NK-92 (cell line): ENCODE data around the gene KDM3A.

ENCODE experiments used
- DNase-seq: peaks from one replicate; lab custom pipeline; 2025; ENCODE audit not compliant: unreplicated experiment; lab: John Stamatoyannopoulos, UW

Gene KDM3A

DNA sequence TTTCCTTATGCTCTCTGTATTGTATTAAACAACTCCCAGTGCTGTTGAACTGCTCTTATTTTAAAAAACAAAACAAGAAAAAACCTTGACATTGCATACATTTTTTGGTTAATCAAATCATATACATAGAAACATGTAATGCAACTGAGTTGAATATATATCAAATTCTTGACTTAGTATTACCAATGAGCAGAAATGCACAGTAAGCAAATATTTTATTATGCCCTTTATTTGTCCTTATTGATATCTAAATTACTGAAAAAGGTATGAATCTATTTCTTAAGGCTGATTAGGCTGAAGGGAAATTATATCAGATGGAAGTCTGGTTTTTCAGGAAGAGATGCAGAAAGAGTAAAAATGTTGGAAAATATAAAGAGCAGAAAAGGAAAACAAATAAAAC, 6.9 kb upstream of the KDM3A start:
- DNase-seq, result no peak

DNA sequence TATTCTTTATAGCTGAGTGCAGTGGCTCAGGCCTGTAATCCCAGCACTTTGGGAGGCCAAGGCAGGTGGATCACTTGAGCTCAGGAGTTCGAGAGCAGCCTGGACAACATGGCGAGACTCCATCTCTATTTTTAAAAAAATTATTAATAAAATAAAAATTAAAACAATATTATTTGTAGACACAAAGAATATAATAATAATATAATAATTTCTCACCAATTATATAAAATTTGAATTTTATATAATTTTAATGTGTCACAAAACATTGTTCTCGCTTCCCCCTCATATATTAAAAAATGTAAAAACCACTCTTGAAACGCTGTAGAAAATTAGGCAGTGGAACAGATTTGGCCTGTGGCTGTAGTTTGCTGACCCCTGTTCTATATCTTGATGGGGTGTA, 5.6 kb upstream of the KDM3A start:
- DNase-seq, result no peak

GRCh38 chr2:86436328-86436727, 4.8 kb upstream of the KDM3A start:
- DNase-seq, result no peak

GRCh38 chr2:86439879-86440630, 1.1 kb upstream of the KDM3A start:
- no peak for DNase-seq

DNA sequence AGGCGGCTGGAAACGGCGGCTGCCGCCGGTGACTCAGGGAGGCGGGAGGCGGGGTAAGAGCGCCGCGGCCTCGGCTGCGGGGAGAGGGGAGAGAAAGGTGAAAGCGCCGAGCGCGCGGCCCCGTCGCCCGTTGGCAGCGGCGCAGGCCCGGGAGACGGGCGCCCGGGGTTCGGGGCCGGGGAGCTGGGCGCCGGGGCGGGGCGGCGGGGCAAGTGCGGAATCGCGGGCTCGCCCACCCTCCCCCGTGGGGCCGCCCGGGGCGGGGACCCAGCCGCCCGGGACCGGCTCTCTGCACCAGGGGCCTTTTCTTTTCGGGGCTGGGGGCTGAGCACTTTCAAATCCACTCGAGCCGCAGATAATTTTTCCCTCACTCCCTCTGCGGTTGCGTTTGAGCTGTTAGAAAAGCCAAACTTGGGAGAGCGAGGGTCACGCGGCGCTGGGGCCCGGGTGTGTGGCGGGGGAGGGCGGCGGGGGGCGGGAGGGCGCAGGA, 266 bp downstream of the KDM3A start:
- no peak for DNase-seq

DNA sequence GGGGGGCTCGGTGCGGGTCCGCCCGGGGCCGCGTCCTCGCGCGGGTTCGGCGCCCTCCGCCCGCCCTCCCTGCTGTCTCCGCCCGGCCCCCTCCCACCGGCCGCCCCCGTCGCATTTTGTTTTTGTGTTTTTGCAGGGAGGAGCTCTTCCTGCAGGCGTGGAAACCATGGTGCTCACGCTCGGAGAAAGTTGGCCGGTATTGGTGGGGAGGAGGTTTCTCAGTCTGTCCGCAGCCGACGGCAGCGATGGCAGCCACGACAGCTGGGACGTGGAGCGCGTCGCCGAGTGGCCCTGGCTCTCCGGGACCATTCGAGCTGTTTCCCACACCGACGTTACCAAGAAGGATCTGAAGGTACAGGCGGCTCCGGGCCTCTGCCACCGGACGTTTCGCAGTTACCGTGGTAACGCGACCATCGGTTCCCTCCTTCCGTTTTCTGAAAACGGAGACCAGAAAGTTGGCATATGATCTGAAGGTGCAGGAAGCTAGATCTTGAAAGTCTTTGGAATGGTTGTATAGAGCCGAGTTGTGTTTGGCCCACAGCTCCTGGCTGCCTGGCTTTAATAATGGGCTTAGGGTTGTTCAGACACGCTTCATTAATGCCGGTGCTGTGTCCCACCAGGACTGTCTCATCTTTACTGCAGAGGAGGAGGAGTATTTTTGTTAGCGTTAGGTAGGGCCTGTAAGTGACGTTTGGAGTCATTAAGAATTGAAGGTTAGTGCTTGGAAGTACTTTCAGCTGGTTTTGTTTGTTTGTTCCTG, 891 bp downstream of the KDM3A start:
- no peak for DNase-seq

DNA sequence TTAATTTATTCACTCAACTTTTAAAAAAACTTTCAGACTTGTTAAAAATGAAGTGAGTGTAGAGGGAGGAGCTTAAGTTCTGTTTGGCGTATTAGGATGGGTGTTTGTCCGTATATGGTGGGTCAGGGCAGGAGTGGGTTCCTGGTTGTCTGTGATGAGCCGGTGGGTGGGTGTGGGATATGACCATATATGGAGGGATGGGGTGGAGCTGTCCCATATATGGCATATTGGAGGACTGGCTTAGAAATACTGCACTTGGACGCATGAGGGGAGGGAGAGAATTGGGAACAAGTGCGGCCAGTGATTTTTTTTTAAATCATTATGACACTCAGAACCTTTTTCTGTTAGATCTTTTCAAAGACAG, 1.5 kb downstream of the KDM3A start:
- no peak for DNase-seq

DNA sequence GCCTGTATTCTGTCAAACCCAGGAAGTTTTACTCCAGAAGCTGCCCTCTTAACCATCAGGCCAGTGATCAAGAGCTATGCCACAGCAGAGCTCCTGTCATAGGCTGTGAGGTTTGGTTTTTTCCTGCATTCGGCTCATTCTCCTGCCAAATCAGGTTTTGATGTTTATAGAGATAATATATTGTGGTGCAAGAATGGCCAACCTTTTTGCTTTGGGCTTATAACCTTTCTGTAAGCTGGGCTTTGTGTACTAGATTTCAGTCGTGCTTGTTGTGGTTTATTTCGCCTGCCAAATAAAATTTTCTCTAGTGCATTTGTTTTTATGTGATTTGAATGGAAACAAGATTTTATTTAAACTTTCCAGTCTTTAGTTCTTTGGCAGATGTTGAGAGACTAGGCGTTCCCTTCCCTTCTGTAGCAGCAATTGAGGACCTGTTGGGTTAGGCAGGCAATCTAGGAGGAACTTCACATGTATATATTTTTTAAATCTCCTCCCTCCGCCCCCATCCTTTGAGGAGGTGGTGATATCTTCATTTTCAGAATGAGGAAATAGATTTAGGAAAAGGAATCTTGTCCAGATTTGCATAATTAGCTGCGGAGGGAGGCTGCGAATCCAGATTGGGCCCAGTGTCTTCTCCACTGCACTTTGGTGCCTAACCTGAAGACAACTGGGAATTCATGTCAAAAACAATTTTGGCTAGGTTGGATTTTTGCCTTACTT, 2.6 kb downstream of the KDM3A start:
- DNase-seq, result no peak

- DNase-seq, result no peak
Observed at GRCh38 chr2:86445436-86445835, 4.3 kb downstream of the KDM3A start.

DNA sequence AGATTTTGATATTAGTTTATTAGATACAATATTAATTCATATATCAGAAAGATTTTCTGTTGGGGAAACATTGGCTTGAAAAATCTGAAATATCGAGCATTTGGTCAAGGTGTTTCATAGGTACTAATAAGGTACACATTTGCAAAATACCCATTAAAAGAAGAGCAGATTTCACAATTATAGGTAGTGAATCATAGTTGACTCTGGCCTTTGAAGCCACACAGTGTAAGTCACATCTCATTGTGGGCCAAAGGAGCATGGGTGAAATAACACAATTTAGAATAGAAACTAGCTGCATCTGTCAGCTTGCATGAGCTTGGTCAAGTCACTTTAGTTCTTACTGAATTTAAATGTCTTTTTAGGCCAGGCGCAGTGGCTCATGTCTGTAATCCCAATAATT, 4.9 kb downstream of the KDM3A start:
- DNase-seq, result no peak

- no peak for DNase-seq
Observed at GRCh38 chr2:86453836-86454235, 12.7 kb downstream of the KDM3A start.

DNA sequence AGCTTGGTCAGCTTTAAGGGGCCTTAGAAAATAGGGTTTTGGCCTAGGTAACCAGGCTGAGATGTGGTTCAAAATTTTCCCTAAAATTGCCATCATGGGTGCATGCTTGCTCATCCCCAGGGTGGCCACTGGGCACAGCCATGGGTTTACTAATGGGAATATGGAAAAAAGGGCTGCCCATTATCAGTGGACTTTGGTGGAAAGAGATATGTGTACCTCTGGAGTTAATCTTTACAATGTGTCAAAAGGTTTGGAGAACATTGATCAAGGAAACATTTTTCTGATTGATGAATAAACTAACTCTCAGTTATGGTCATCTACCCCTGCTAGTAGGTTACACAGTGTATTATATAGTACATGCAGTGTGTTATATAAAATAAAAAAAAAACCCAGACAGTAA, 13.1 kb downstream of the KDM3A start:
- no peak for DNase-seq

GRCh38 chr2:86455181-86455580, 14.0 kb downstream of the KDM3A start:
- DNase-seq, result no peak

GRCh38 chr2:86461042-86461743, 20.0 kb downstream of the KDM3A start:
- DNase-seq, result no peak

GRCh38 chr2:86464652-86465051, 23.5 kb downstream of the KDM3A start:
- no peak for DNase-seq

- no peak for DNase-seq
Observed at GRCh38 chr2:86466306-86466705, 25.1 kb downstream of the KDM3A start.

GRCh38 chr2:86468162-86469033, 27.2 kb downstream of the KDM3A start:
- DNase-seq, result no peak

GRCh38 chr2:86470890-86471289, 29.7 kb downstream of the KDM3A start:
- DNase-seq, result no peak

- DNase-seq, result no peak
Observed at GRCh38 chr2:86471637-86472036, 30.5 kb downstream of the KDM3A start.

GRCh38 chr2:86476092-86476491, 34.9 kb downstream of the KDM3A start:
- DNase-seq, result no peak
